ENCODE results near the gene PTGR3.

DNA sequence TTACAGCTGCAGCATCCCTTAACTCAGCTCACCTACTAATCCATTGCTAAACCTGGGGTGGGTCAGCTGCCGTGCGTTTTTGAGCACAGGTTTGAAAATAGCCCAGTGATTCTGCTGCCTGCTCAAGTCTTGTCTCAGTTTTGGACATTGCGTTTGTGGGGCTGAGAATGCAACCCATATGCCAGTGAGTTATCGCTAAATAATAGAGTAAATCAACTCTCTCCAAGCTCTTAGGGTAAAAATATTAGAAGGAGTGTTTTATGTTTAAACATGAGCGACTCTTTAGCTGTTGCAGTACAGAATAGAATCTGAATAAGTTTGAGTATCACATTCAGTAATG is 3.8 kb upstream of the PTGR3 start:
- TF ChIP-seq, protein P1, sequence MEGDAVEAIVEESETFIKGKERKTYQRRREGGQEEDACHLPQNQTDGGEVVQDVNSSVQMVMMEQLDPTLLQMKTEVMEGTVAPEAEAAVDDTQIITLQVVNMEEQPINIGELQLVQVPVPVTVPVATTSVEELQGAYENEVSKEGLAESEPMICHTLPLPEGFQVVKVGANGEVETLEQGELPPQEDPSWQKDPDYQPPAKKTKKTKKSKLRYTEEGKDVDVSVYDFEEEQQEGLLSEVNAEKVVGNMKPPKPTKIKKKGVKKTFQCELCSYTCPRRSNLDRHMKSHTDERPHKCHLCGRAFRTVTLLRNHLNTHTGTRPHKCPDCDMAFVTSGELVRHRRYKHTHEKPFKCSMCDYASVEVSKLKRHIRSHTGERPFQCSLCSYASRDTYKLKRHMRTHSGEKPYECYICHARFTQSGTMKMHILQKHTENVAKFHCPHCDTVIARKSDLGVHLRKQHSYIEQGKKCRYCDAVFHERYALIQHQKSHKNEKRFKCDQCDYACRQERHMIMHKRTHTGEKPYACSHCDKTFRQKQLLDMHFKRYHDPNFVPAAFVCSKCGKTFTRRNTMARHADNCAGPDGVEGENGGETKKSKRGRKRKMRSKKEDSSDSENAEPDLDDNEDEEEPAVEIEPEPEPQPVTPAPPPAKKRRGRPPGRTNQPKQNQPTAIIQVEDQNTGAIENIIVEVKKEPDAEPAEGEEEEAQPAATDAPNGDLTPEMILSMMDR (IDR thresholded peaks at IDR 0.05) = no peak
- TF ChIP-seq POLR2A (IDR thresholded peaks at IDR 0.05) = no peak

Measured in body of pancreas (tissue), 4 donors.